ENCODE data around the gene TMEM163. TPM values are rescaled to one million over a fixed set of nuclear protein-coding genes. Genes with fewer than 3 reads are reported as not detected.

Gene TMEM163
- total RNA-seq, 1 experiment from 2014 or later = 0.05 TPM

- peak; percentile 30 for DNase-seq (ENCODE audit: low read depth, low spot score)
- in situ Hi-C loops (cut with HindIII; ENCODE audit: low pct_unique_long_range_greater_than_20kb, low sequenced_read_pairs) = no loop called here
Measured at GRCh38 chr2:134706587-134707329, 12.0 kb downstream of the TMEM163 start.

- DNase-seq (ENCODE audit: low read depth, low spot score) = no peak
- in situ Hi-C loops (cut with HindIII; ENCODE audit: low pct_unique_long_range_greater_than_20kb, low sequenced_read_pairs) = no loop called here
Measured at GRCh38 chr2:134705861-134706586, 12.8 kb downstream of the TMEM163 start.

- in situ Hi-C loops (cut with HindIII; ENCODE audit: low pct_unique_long_range_greater_than_20kb, low sequenced_read_pairs) = no loop called here
- DNase-seq (ENCODE audit: low read depth, low spot score) = no peak
Measured at GRCh38 chr2:134704173-134704572, 14.6 kb downstream of the TMEM163 start.

- in situ Hi-C loops (cut with HindIII; ENCODE audit: low pct_unique_long_range_greater_than_20kb, low sequenced_read_pairs) = no loop called here
- DNase-seq (ENCODE audit: low read depth, low spot score) = no peak
Measured at GRCh38 chr2:134703426-134703825, 15.4 kb downstream of the TMEM163 start.

- DNase-seq (ENCODE audit: low read depth, low spot score) = no peak
- in situ Hi-C loops (cut with HindIII; ENCODE audit: low pct_unique_long_range_greater_than_20kb, low sequenced_read_pairs) = no loop called here
Measured at GRCh38 chr2:134700730-134701129, 18.1 kb downstream of the TMEM163 start.

GRCh38 chr2:134694411-134694810 is 24.4 kb downstream of the TMEM163 start:
- in situ Hi-C loops (cut with HindIII; ENCODE audit: low pct_unique_long_range_greater_than_20kb, low sequenced_read_pairs) = no loop called here
- no peak for DNase-seq (ENCODE audit: low read depth, low spot score)

GRCh38 chr2:134693359-134694330 is 25.2 kb downstream of the TMEM163 start:
- no peak for DNase-seq (ENCODE audit: low read depth, low spot score)
- in situ Hi-C loops (cut with HindIII; ENCODE audit: low pct_unique_long_range_greater_than_20kb, low sequenced_read_pairs) = no loop called here

GRCh38 chr2:134692499-134692898 is 26.3 kb downstream of the TMEM163 start:
- in situ Hi-C loops (cut with HindIII; ENCODE audit: low pct_unique_long_range_greater_than_20kb, low sequenced_read_pairs) = no loop called here
- DNase-seq (ENCODE audit: low read depth, low spot score) = peak; percentile 34

GRCh38 chr2:134690629-134691215 is 28.1 kb downstream of the TMEM163 start:
- in situ Hi-C loops (cut with HindIII; ENCODE audit: low pct_unique_long_range_greater_than_20kb, low sequenced_read_pairs) = no loop called here

GRCh38 chr2:134689315-134689714 is 29.5 kb downstream of the TMEM163 start:
- in situ Hi-C loops (cut with HindIII; ENCODE audit: low pct_unique_long_range_greater_than_20kb, low sequenced_read_pairs) = no loop called here
- DNase-seq (ENCODE audit: low read depth, low spot score) = no peak

More at GRCh38 chr2:134690629-134691215, 28.1 kb downstream of the TMEM163 start:
- DNase-seq (ENCODE audit: low read depth, low spot score) = no peak

GRCh38 chr2:134685967-134686366 is 32.8 kb downstream of the TMEM163 start:
- in situ Hi-C loops (cut with HindIII; ENCODE audit: low pct_unique_long_range_greater_than_20kb, low sequenced_read_pairs) = no loop called here
- no peak for DNase-seq (ENCODE audit: low read depth, low spot score)

GRCh38 chr2:134683561-134684112 is 35.2 kb downstream of the TMEM163 start:
- no peak for DNase-seq (ENCODE audit: low read depth, low spot score)
- in situ Hi-C loops (cut with HindIII; ENCODE audit: low pct_unique_long_range_greater_than_20kb, low sequenced_read_pairs) = no loop called here

- DNase-seq (ENCODE audit: low read depth, low spot score) = no peak
- in situ Hi-C loops (cut with HindIII; ENCODE audit: low pct_unique_long_range_greater_than_20kb, low sequenced_read_pairs) = no loop called here
Measured at GRCh38 chr2:134682726-134683125, 36.1 kb downstream of the TMEM163 start.

GRCh38 chr2:134681201-134681600 is 37.6 kb downstream of the TMEM163 start:
- in situ Hi-C loops (cut with HindIII; ENCODE audit: low pct_unique_long_range_greater_than_20kb, low sequenced_read_pairs) = no loop called here
- no peak for DNase-seq (ENCODE audit: low read depth, low spot score)

GRCh38 chr2:134679745-134680144 is 39.1 kb downstream of the TMEM163 start:
- no peak for DNase-seq (ENCODE audit: low read depth, low spot score)

GRCh38 chr2:134679294-134679693 is 39.5 kb downstream of the TMEM163 start:
- no peak for DNase-seq (ENCODE audit: low read depth, low spot score)
- in situ Hi-C loops (cut with HindIII; ENCODE audit: low pct_unique_long_range_greater_than_20kb, low sequenced_read_pairs) = no loop called here

More at GRCh38 chr2:134679745-134680144, 39.1 kb downstream of the TMEM163 start:
- in situ Hi-C loops (cut with HindIII; ENCODE audit: low pct_unique_long_range_greater_than_20kb, low sequenced_read_pairs) = no loop called here

Data from SK-MEL-5 (cell line).